Measurements from ENCODE around the gene GNG13.

GNG13 gene

GRCh38 chr16:765488-765865, 35.1 kb downstream of the GNG13 start:
- H3K4me3 ChIP-seq (replicated peaks in 1 of 2; ENCODE audit: low read depth in 2 of 2, low read length in 2 of 2) = no peak overlapping the region
- no peak for TF ChIP-seq CTCF (IDR thresholded peaks at IDR 0.05; ENCODE audit: low read depth, low read length)
- DNase-seq (ENCODE audit: low read depth in 2 of 2) = no peak

- DNase-seq (ENCODE audit: low read depth in 2 of 2) = no peak
- no peak overlapping the region for H3K4me3 ChIP-seq (replicated peaks in 1 of 2; ENCODE audit: low read depth in 2 of 2, low read length in 2 of 2)
- TF ChIP-seq CTCF (IDR thresholded peaks at IDR 0.05; ENCODE audit: low read depth, low read length) = no peak
These were observed 35.6 kb downstream of the GNG13 start for GRCh38 chr16:764848-765487.

- no peak overlapping the region for H3K4me3 ChIP-seq (replicated peaks in 1 of 2; ENCODE audit: low read depth in 2 of 2, low read length in 2 of 2)
- no peak for TF ChIP-seq CTCF (IDR thresholded peaks at IDR 0.05; ENCODE audit: low read depth, low read length)
- no peak for DNase-seq (ENCODE audit: low read depth in 2 of 2)
These were observed 36.3 kb downstream of the GNG13 start for GRCh38 chr16:764184-764750.

- no peak for TF ChIP-seq CTCF (IDR thresholded peaks at IDR 0.05; ENCODE audit: low read depth, low read length)
- no peak for DNase-seq (ENCODE audit: low read depth in 2 of 2)
- H3K4me3 ChIP-seq (replicated peaks in 1 of 2; ENCODE audit: low read depth in 2 of 2, low read length in 2 of 2) = no peak overlapping the region
These were observed 37.0 kb downstream of the GNG13 start for GRCh38 chr16:763369-764183.

GRCh38 chr16:762595-763268, 37.8 kb downstream of the GNG13 start:
- no peak for DNase-seq (ENCODE audit: low read depth in 2 of 2)
- H3K4me3 ChIP-seq (replicated peaks in 1 of 2; ENCODE audit: low read depth in 2 of 2, low read length in 2 of 2) = no peak overlapping the region
- TF ChIP-seq CTCF (IDR thresholded peaks at IDR 0.05; ENCODE audit: low read depth, low read length) = no peak

GRCh38 chr16:761625-762513, 38.7 kb downstream of the GNG13 start:
- no peak for DNase-seq (ENCODE audit: low read depth in 2 of 2)
- no peak for TF ChIP-seq CTCF (IDR thresholded peaks at IDR 0.05; ENCODE audit: low read depth, low read length)
- no peak overlapping the region for H3K4me3 ChIP-seq (replicated peaks in 1 of 2; ENCODE audit: low read depth in 2 of 2, low read length in 2 of 2)
